Keratinocyte (primary cell): ENCODE measurements around the gene SFMBT2. TPM values are rescaled to one million over a fixed set of nuclear protein-coding genes. Genes with fewer than 3 reads are reported as not detected.

Experiments used
- DNase-seq: peaks from one replicate; pipeline ENCODE4 v3.0.0-alpha.2; 2011; ENCODE audit warnings: low read depth, missing footprints, low spot score
- FAIRE-seq: peaks from 2 replicates; lab custom pipeline; 2011; peaks lifted over from hg19 to GRCh38; lab: Jason Lieb, UNC
- H2AFZ ChIP-seq: 2 replicates; pipeline ENCODE4 v1.6.0; 2012; ENCODE audit warnings: low read length, control low read depth, inconsistent platforms; ENCODE audit not compliant: control insufficient read depth
- H3K27ac ChIP-seq: 2 replicates; pipeline ENCODE4 v1.5.1; 2011; ENCODE audit warnings: low read length; ENCODE audit not compliant: control insufficient read depth, insufficient read depth
- H3K27me3 ChIP-seq: 3 replicates; pipeline ENCODE4 v1.6.0; 2011; ENCODE audit warnings: low read length; ENCODE audit not compliant: control insufficient read depth, insufficient read depth; ENCODE audit errors: extremely low read depth
- H3K36me3 ChIP-seq, 2 experiments: 2 replicates in 1 of 2; 3 replicates in 1 of 2; pipeline ENCODE4 v1.5.1; 2011; ENCODE audit warnings: low read length in 2 of 2, mild to moderate bottlenecking in 1 of 2; ENCODE audit not compliant: control insufficient read depth in 2 of 2, insufficient read depth in 2 of 2; ENCODE audit errors: extremely low read depth in 1 of 2
- H3K4me1 ChIP-seq: 3 replicates; pipeline ENCODE4 v1.5.1; 2011; ENCODE audit warnings: low read length; ENCODE audit not compliant: control insufficient read depth, insufficient read depth; ENCODE audit errors: extremely low read depth
- H3K4me2 ChIP-seq: 3 replicates; pipeline ENCODE4 v1.6.0; 2011; ENCODE audit warnings: low read depth, low read length; ENCODE audit not compliant: control insufficient read depth, insufficient read depth; ENCODE audit errors: extremely low read depth
- H3K4me3 ChIP-seq, 3 experiments: fragments of 200-600 bp in 1 of 3; sonication (generic) in 1 of 3; 2 replicates in 2 of 3; 3 replicates in 1 of 3; pipeline ENCODE4 v1.5.1; 2011 to 2016; ENCODE audit warnings: low read length in 3 of 3, mild to moderate bottlenecking in 3 of 3, control low read depth in 2 of 3, inconsistent platforms in 1 of 3, low read depth in 1 of 3, mixed read lengths in 1 of 3, mixed run types in 1 of 3, moderate library complexity in 1 of 3; ENCODE audit not compliant: control insufficient read depth in 2 of 3, insufficient read depth in 2 of 3; ENCODE audit errors: extremely low read depth in 1 of 3
- H3K79me2 ChIP-seq: 2 replicates; pipeline ENCODE4 v1.6.0; 2012; ENCODE audit warnings: low read length; ENCODE audit not compliant: control insufficient read depth, insufficient read depth
- H3K9ac ChIP-seq: 3 replicates; pipeline ENCODE4 v1.6.0; 2011; ENCODE audit warnings: low read length; ENCODE audit not compliant: control insufficient read depth, insufficient read depth; ENCODE audit errors: extremely low read depth
- H3K9me1 ChIP-seq: 3 replicates; pipeline ENCODE4 v1.6.0; 2011; ENCODE audit warnings: low read length; ENCODE audit not compliant: control insufficient read depth, insufficient read depth; ENCODE audit errors: extremely low read depth
- H3K9me3 ChIP-seq: 2 replicates; pipeline ENCODE4 v1.5.1; 2012; ENCODE audit warnings: low read depth, low read length; ENCODE audit not compliant: control insufficient read depth
- H4K20me1 ChIP-seq: 3 replicates; pipeline ENCODE4 v1.6.0; 2011; ENCODE audit warnings: low read length; ENCODE audit not compliant: control insufficient read depth, insufficient read depth; ENCODE audit errors: extremely low read depth
- EZH2 ChIP-seq: IDR thresholded peaks from one replicate; pipeline ENCODE4 v1.6.1; 2012; ENCODE audit warnings: inconsistent platforms, mild to moderate bottlenecking, low read length, moderate library complexity
- dilution Hi-C: fragments of 300-500 bp; cut with MboI; formaldehyde crosslinking; loops from one replicate; pipeline ENCODE4 v1.7.0; 2020; ENCODE audit warnings: low sequenced_read_pairs; ENCODE audit not compliant: extremely low pct_ligation_motif_present
- polyA plus RNA-seq, 5 experiments: library from polyadenylated mRNA; depleted of rRNA in 3 of 5; stranded (reverse) in 3 of 5; stranded (forward) in 1 of 5; unstranded in 1 of 5; fragments of >200 nt; gene quantifications; 1 replicate in 1 of 5; 2 replicates in 3 of 5; 3 replicates in 1 of 5; pipeline versions ENCODE4 v1.2.1 to v1.2.3, GENCODE V29; 2011 to 2012; ENCODE audit warnings: missing spikeins in 2 of 5, low read depth in 1 of 5, low replicate concordance in 1 of 5
- TF ChIP-seq, protein P1 (sequence below), 3 experiments: IDR thresholded peaks in 1 of 3; conservative IDR thresholded peaks in 1 of 3; optimal IDR thresholded peaks in 1 of 3; 2 replicates in 2 of 3; 3 replicates in 1 of 3; pipeline versions ENCODE3 to v1.5.1; 2011; ENCODE audit warnings: low read length in 3 of 3, mild to moderate bottlenecking in 3 of 3, moderate library complexity in 2 of 3, control low read depth in 1 of 3, inconsistent platforms in 1 of 3; ENCODE audit not compliant: insufficient read depth in 2 of 3; ENCODE audit errors: extremely low read depth in 1 of 3

Gene SFMBT2
- polyA plus RNA-seq, 1 donor (not counting 4 experiments of a cell fraction or from before 2014, with no cell fraction given), result 0.71 TPM

DNA sequence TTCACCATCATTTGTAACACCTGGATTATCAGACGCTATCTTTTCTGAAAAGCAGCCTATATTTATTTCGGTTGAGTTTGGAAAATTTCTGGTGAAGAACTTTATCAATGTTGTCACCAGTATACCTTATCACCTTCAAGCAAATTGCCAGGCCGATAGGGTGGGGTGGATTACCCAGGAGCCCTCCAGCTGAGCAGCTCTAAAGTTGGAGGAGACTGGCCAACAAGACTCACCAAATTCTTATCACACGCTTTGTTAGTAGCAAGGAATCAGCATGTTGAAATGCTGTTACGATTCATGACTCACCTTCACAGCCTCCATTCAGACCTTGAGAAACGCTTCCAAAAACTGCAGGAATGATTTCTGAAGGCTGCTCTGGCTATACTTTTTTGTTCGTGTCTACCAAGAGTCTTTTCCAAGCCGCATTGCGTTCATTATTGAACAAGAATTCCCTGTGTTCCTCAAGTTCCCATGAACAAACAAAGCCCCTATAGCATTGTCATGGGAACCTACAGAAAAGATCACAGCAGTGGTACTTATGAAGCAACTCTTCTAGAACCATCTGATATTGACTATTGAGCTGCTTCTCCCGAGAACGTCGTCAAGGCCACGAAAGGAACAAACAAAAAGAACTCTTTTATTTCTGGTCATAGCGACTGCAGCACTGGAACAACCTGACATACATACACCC lies 291.4 kb downstream of the SFMBT2 start:
- Histone ChIP-seq H3K4me3 (no peak overlapping the region), H3K79me2 (no peaks in the 10 kb centered on the region), H3K9me3 (no peaks in the 10 kb centered on the region), H3K9ac (no peak overlapping the region), H3K27ac (no peak overlapping the region), H4K20me1 (no peaks in the 10 kb centered on the region), H3K9me1 (no peaks in the 10 kb centered on the region), H3K4me2 (no peak overlapping the region), H3K36me3 (no peaks in the 10 kb centered on the region), H3K27me3 (no peaks in the 10 kb centered on the region), H3K4me1 (no peaks in the 10 kb centered on the region), H2AFZ (no peak overlapping the region)
- DNase-seq (no peak), FAIRE-seq (no peak)
- TF ChIP-seq, protein P1, sequence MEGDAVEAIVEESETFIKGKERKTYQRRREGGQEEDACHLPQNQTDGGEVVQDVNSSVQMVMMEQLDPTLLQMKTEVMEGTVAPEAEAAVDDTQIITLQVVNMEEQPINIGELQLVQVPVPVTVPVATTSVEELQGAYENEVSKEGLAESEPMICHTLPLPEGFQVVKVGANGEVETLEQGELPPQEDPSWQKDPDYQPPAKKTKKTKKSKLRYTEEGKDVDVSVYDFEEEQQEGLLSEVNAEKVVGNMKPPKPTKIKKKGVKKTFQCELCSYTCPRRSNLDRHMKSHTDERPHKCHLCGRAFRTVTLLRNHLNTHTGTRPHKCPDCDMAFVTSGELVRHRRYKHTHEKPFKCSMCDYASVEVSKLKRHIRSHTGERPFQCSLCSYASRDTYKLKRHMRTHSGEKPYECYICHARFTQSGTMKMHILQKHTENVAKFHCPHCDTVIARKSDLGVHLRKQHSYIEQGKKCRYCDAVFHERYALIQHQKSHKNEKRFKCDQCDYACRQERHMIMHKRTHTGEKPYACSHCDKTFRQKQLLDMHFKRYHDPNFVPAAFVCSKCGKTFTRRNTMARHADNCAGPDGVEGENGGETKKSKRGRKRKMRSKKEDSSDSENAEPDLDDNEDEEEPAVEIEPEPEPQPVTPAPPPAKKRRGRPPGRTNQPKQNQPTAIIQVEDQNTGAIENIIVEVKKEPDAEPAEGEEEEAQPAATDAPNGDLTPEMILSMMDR (optimal IDR thresholded peaks at IDR 0.05 in 1 of 3, IDR thresholded peaks at IDR 0.05 in 1 of 3, conservative IDR thresholded peaks at IDR 0.05 in 1 of 3; ENCODE audit: extremely low read depth in 1 of 3, insufficient read depth in 2 of 3, low read length in 3 of 3), result no peak
- no peak for TF ChIP-seq EZH2
- dilution Hi-C loops, result no loop called here

DNA sequence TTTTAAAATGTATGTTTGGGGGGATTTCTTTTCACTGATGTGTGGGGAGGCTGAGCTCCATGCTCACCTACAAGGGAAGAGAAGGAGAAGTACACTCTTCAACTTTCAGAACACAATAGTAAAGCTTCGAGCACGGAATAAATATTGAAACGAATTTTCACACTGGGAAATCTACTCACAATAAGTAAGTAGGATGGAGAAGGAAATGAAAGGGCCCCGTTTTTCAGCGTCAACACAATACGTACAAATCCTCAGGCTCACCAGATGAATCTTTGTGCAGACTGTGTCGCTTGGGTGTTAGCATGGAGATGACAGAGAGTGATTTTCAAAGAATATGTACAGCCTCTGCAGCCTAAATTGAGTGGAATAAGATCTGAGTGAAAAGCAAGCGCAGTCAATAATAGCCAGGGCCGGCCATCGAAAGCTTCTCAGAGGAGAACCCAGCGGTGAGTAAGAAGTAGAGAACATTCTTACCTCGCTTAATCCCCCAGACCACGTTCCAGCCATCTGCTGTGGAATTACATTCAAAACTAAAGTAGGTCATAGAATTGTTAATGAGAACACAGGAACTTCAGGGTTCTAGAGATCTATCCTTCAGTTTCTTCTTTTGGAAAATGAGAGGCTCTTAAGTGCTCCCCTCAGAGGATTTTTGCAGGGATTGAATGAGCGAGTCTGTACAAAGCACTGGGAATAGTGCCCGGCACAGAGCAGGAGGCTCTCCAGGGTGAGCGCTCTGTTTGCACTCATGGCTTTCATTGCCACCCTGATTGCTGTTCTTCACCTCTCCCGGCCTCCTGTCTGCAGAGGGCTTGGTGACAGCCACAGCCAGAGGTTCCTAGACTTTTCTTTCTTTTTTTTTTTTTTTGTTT lies 292.8 kb downstream of the SFMBT2 start:
- no peak overlapping the region for H2AFZ ChIP-seq
- H3K36me3 ChIP-seq, result no peaks in the 10 kb centered on the region
- FAIRE-seq (no peak), DNase-seq (no peak)
- no peaks in the 10 kb centered on the region for H3K9me1 ChIP-seq
- no peak overlapping the region for H3K9ac ChIP-seq
- no peaks in the 10 kb centered on the region for H3K9me3 ChIP-seq
- H3K79me2 ChIP-seq, result no peaks in the 10 kb centered on the region
- H3K4me3 ChIP-seq, result no peak overlapping the region
- H4K20me1 ChIP-seq, result no peaks in the 10 kb centered on the region
- H3K4me1 ChIP-seq, result no peaks in the 10 kb centered on the region
- no peak overlapping the region for H3K4me2 ChIP-seq
- TF ChIP-seq, protein P1 (optimal IDR thresholded peaks at IDR 0.05 in 1 of 3, IDR thresholded peaks at IDR 0.05 in 1 of 3, conservative IDR thresholded peaks at IDR 0.05 in 1 of 3; ENCODE audit: extremely low read depth in 1 of 3, insufficient read depth in 2 of 3, low read length in 3 of 3), result no peak
- no peak for TF ChIP-seq EZH2
- peaks cover 2% of the 10 kb centered on the region for H3K27me3 ChIP-seq
- dilution Hi-C loops, result no loop called here
- H3K27ac ChIP-seq, result no peak overlapping the region
